OCI-LY7 (cell line): ENCODE data around the gene ARHGEF12. TPM values are rescaled to one million over a fixed set of nuclear protein-coding genes. Genes with fewer than 3 reads are reported as not detected.

Experiments
- BruUV-seq: library from RNA; stranded (reverse); fragments of 400-500 nt; replicated peaks from 2 replicates; lab custom pipeline; 2021; lab: Mats Ljungman, UMichigan
- CTCF ChIA-PET: fragments of 300-600 bp; sonication (Branson Sonifier 250); formaldehyde crosslinking; loops from one replicate; lab custom pipeline; 2022; ENCODE audit warnings: antibody characterized with exemption; ENCODE audit not compliant: unreplicated experiment; lab: Charles Lee
- POLR2A ChIA-PET: fragments of 300-600 bp; sonication (Branson Sonifier 250); formaldehyde crosslinking; loops from one replicate; lab custom pipeline; 2022; ENCODE audit warnings: antibody characterized with exemption; lab: Charles Lee
- DNase-seq: peaks from one replicate; pipeline ENCODE4 v3.0.0-alpha.2; 2015; ENCODE audit warnings: low spot score
- H2AFZ ChIP-seq: fragments of 200-600 bp; sonication (generic), shearing (Covaris generic); 2 replicates; pipeline ENCODE4 v1.6.1; 2014; ENCODE audit warnings: mild to moderate bottlenecking, antibody characterized with exemption, low read length, moderate library complexity
- H3K27ac ChIP-seq: fragments of 200-600 bp; sonication (generic); 2 replicates; pipeline ENCODE4 v1.5.1; 2014; ENCODE audit warnings: mixed run types, low read depth, mild to moderate bottlenecking, moderate library complexity, low read length, inconsistent platforms; ENCODE audit not compliant: poor library complexity, severe bottlenecking
- H3K36me3 ChIP-seq: fragments of 200-600 bp; sonication (generic); 2 replicates; pipeline ENCODE4 v1.6.1; 2014; ENCODE audit warnings: mild to moderate bottlenecking, antibody characterized with exemption, low read length, moderate library complexity, mixed read lengths; ENCODE audit not compliant: insufficient read depth
- H3K4me1 ChIP-seq: fragments of 200-600 bp; sonication (generic); 2 replicates; pipeline ENCODE4 v1.5.1; 2014; ENCODE audit warnings: mild to moderate bottlenecking, low read length; ENCODE audit not compliant: insufficient read depth, poor library complexity, severe bottlenecking
- H3K4me2 ChIP-seq: fragments of 200-600 bp; sonication (generic); 2 replicates; pipeline ENCODE4 v1.6.1; 2014; ENCODE audit warnings: mild to moderate bottlenecking, low read length
- H3K4me3 ChIP-seq: fragments of 200-600 bp; sonication (generic); 2 replicates; pipeline ENCODE4 v1.5.1; 2014; ENCODE audit warnings: mild to moderate bottlenecking, low read depth, low read length; ENCODE audit not compliant: poor library complexity, severe bottlenecking
- H3K79me2 ChIP-seq: fragments of 200-600 bp; sonication (generic); 2 replicates; pipeline ENCODE4 v1.6.1; 2016; ENCODE audit warnings: low read depth, mild to moderate bottlenecking, low read length, moderate library complexity, mixed read lengths; ENCODE audit not compliant: insufficient read depth
- H3K9me2 ChIP-seq: fragments of 200-600 bp; sonication (generic); 2 replicates; pipeline ENCODE4 v1.6.1; 2016; ENCODE audit warnings: mild to moderate bottlenecking, low read length, mixed read lengths; ENCODE audit not compliant: insufficient read depth
- H3K9me3 ChIP-seq: fragments of 200-600 bp; sonication (generic); 2 replicates; pipeline ENCODE4 v1.6.1; 2014; ENCODE audit warnings: mild to moderate bottlenecking, mixed run types, low read length, mixed read lengths
- H4K20me1 ChIP-seq: fragments of 200-600 bp; sonication (generic); 2 replicates; pipeline ENCODE4 v1.6.1; 2014; ENCODE audit warnings: mild to moderate bottlenecking, antibody characterized with exemption, low read length, moderate library complexity, mixed read lengths; ENCODE audit not compliant: insufficient read depth
- CTCF ChIP-seq: fragments of 200-600 bp; sonication (generic); conservative IDR thresholded peaks from 2 replicates; pipeline ENCODE4 v1.5.1; 2014; ENCODE audit warnings: mild to moderate bottlenecking, antibody characterized with exemption, low read length, moderate library complexity, mixed read lengths
- EZH2phosphoT487 ChIP-seq: fragments of 200-600 bp; sonication (generic); IDR thresholded peaks from 2 replicates; pipeline ENCODE4 v1.6.1; 2018; ENCODE audit warnings: low read depth, borderline replicate concordance, mild to moderate bottlenecking, mixed run types, antibody characterized with exemption, low read length, moderate library complexity, mixed read lengths
- intact Hi-C: fragments of 100-400 bp; cut with micrococcal nuclease; formaldehyde crosslinking; loops from one replicate; pipeline ENCODE4 v1.10.0; 2022; ENCODE audit not compliant: unreplicated experiment
- total RNA-seq, 2 experiments: library from RNA; depleted of rRNA in 1 of 2; stranded (reverse); fragments of >200 nt in 1 of 2; shearing (Covaris generic) in 1 of 2; gene quantifications; 2 replicates each; pipeline ENCODE4 v1.2.3, GENCODE V29; 2014 to 2022

The ARHGEF12 gene
- total RNA-seq, 2 experiments from 2014 or later, result 16.1 to 31.8 TPM

GRCh38 chr11:120289426-120289825 is 46.8 kb upstream of the ARHGEF12 start:
- no peak overlapping the region for H3K4me3 ChIP-seq
- TF ChIP-seq EZH2phosphoT487 (no peak), CTCF (no peak)
- no peaks in the 10 kb centered on the region for H3K36me3 ChIP-seq
- H2AFZ ChIP-seq, result no peak overlapping the region
- no peaks in the 10 kb centered on the region for H3K79me2 ChIP-seq
- H3K4me1 ChIP-seq, result no peaks in the 10 kb centered on the region
- DNase-seq, result no peak
- no peaks in the 10 kb centered on the region for H4K20me1 ChIP-seq
- no TSS peak for BruUV-seq
- no peaks in the 10 kb centered on the region for H3K9me2 ChIP-seq
- H3K4me2 ChIP-seq, result no peak overlapping the region
- no peaks in the 10 kb centered on the region for H3K9me3 ChIP-seq
- intact Hi-C loops, result no loop called here
- no peak overlapping the region for H3K27ac ChIP-seq
- POLR2A ChIA-PET, result interaction anchor here (0.6 kb wide), 1 partner anchor 933 kb away, joined by 4 read pairs; no protein-coding TSS in a partner anchor
- CTCF ChIA-PET, result no interaction called here

- DNase-seq, result no peak
- intact Hi-C loops, result no loop called here
- TF ChIP-seq CTCF (no peak), EZH2phosphoT487 (no peak)
- H3K4me2 ChIP-seq, result no peak overlapping the region
- no peaks in the 10 kb centered on the region; the same call in 1 of the 2 replicates for H4K20me1 ChIP-seq
- no peak overlapping the region for H3K4me3 ChIP-seq
- no peaks in the 10 kb centered on the region for H3K36me3 ChIP-seq
- CTCF ChIA-PET, result no interaction called here
- H3K9me3 ChIP-seq, result no peaks in the 10 kb centered on the region
- POLR2A ChIA-PET, result no interaction called here
- no peak overlapping the region for H2AFZ ChIP-seq
- H3K4me1 ChIP-seq, result no peaks in the 10 kb centered on the region
- H3K9me2 ChIP-seq, result no peaks in the 10 kb centered on the region
- no TSS peak for BruUV-seq
- H3K79me2 ChIP-seq, result no peaks in the 10 kb centered on the region
- H3K27ac ChIP-seq, result no peak overlapping the region
These were observed 45.3 kb upstream of the ARHGEF12 start for GRCh38 chr11:120290956-120291355.

- H3K4me1 ChIP-seq, result no peaks in the 10 kb centered on the region
- no peak for DNase-seq
- TF ChIP-seq EZH2phosphoT487, result no peak
- TF ChIP-seq CTCF, result no peak
- POLR2A ChIA-PET, result no interaction called here
- H3K9me3 ChIP-seq, result no peaks in the 10 kb centered on the region
- H3K79me2 ChIP-seq, result no peaks in the 10 kb centered on the region
- BruUV-seq, result no TSS peak
- H4K20me1 ChIP-seq, result no peaks in the 10 kb centered on the region; the same call in 1 of the 2 replicates
- H2AFZ ChIP-seq, result no peak overlapping the region
- intact Hi-C loops, result no loop called here
- H3K36me3 ChIP-seq, result no peaks in the 10 kb centered on the region
- H3K4me3 ChIP-seq, result no peak overlapping the region
- no peak overlapping the region for H3K4me2 ChIP-seq
- no peak overlapping the region for H3K27ac ChIP-seq
- no peaks in the 10 kb centered on the region for H3K9me2 ChIP-seq
- CTCF ChIA-PET, result no interaction called here
These were observed 43.0 kb upstream of the ARHGEF12 start for GRCh38 chr11:120293038-120293800.
